Right lobe of liver (tissue), 4 donors: ENCODE measurements around the gene MEG3.

Source experiments
- POLR2A ChIP-seq: fragments of 450-650 bp; IDR thresholded peaks from one replicate; pipeline ENCODE4 v1.6.1; 2017; ENCODE audit warnings: antibody characterized with exemption, mild to moderate bottlenecking
- TF ChIP-seq, protein P1 (sequence below), 4 donors: fragments of 200-600 bp in 3 of 4; fragments of 450-650 bp in 1 of 4; IDR thresholded peaks; one replicate each; pipeline versions ENCODE4 v1.5.1 to v1.8.0; 2016 to 2022; ENCODE audit warnings: antibody characterized with exemption in 4 of 4, mild to moderate bottlenecking in 2 of 4
- donor health status: DM: no; HTN: no; CAD: no.
- donor health status: DM: no; HTN: no; CAD: no.
- donor health status: DM: no; HTN: yes; CAD: no.

DNA sequence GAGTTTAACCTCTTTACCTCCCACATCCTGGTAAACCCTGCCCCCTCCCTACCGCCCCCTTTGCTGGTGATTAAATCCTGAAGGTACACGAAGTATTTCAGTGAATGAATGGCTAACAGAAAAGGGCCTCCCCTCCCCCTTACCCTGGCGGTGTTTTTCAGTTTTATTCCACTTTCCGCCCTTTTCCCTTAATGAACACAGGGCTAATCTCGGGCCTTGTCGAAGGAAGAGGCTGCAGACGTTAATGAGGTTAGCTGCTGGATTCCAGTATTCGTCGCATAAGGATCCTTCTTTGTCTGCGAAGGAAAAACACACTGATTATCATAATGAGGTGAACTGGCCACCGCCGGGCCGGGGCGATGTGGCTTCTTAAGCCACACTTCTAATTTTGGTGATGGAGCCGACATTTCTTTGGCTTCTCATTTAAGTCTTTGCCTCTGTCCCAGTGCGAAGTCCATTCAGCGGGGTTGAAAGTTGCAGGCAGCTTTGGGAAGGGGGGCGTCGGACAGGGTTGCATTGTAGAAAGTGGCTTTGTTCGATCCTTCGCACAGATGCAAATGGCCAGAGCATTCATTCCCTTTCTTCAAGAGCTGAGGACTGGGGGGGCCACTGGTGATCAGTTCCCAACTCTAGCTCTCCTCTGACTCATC, 6.5 kb downstream of the MEG3 start:
- TF ChIP-seq, protein P1, sequence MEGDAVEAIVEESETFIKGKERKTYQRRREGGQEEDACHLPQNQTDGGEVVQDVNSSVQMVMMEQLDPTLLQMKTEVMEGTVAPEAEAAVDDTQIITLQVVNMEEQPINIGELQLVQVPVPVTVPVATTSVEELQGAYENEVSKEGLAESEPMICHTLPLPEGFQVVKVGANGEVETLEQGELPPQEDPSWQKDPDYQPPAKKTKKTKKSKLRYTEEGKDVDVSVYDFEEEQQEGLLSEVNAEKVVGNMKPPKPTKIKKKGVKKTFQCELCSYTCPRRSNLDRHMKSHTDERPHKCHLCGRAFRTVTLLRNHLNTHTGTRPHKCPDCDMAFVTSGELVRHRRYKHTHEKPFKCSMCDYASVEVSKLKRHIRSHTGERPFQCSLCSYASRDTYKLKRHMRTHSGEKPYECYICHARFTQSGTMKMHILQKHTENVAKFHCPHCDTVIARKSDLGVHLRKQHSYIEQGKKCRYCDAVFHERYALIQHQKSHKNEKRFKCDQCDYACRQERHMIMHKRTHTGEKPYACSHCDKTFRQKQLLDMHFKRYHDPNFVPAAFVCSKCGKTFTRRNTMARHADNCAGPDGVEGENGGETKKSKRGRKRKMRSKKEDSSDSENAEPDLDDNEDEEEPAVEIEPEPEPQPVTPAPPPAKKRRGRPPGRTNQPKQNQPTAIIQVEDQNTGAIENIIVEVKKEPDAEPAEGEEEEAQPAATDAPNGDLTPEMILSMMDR (IDR thresholded peaks at IDR 0.05): no peak
- no peak for TF ChIP-seq POLR2A
